Eye (tissue), 1 donor: Measurements from ENCODE around the gene MORC3.
A peak's percentile ranks its signal among the peaks of the same experiment; 100 is the strongest.
"Not testable (repeated sequence)": the region's sequence is repeated elsewhere in the genome, so short reads cannot be mapped to it uniquely, and the experiment has no call there.

Experiments
- DNase-seq: peaks from one replicate; pipeline ENCODE4 v3.0.0-alpha.2; 2015

Gene MORC3

DNA sequence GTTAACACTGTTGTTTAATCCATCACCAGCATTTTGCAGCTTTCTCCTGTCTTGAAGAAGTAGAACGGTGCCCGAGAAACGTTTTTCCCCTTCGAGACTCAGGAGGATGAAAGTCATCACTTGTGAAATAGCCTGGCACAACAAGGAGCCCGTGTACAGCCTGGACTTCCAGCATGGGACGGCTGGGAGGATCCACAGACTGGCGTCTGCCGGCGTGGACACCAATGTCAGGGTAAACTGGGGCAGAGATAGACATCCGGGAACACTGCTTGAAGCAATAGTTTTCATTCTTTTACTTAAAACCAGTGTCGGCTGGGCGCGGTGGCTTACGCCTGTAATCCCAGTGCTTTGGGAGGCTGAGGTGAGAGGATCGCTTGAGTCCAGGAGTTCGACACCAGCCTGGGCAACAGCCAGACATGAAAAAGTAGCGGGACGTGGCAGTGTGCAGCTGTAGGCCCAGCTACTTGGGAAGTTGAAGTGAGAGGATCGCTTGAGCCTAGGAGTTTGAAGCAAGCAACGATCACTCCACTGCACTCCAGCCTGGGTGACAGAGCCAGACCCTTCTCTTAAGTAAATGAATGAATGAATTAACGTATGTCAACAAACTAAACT is 66.1 kb downstream of the MORC3 start:
- no peak for DNase-seq

GRCh38 chr21:36388096-36388495 is 68.1 kb downstream of the MORC3 start:
- no peak for DNase-seq

GRCh38 chr21:36388835-36389234 is 68.8 kb downstream of the MORC3 start:
- DNase-seq = no peak

- not testable (repeated sequence) for DNase-seq
Measured at GRCh38 chr21:36391649-36392048, 71.7 kb downstream of the MORC3 start.

- no peak for DNase-seq
Measured at GRCh38 chr21:36395353-36396111, 75.5 kb downstream of the MORC3 start.

GRCh38 chr21:36396325-36396724 is 76.3 kb downstream of the MORC3 start:
- no peak for DNase-seq

DNA sequence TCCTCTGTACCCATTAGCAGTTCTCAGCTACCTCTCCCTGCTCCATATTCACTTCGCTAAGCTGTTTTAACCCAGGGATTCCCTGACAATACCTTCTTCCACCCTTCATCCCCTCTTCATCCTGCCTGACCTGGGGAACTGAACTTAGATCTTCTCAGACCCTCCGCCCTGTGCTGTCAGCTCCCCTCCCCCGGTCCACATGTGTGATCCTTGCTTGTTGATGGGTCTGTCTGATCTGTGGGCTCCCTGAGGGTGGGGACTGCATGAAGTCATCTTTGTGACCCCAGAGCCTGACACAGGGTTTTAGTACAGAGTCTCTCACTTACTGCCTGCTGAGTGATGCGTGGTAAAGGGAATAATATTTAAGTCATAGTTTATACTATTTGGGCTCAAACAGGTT is 77.0 kb downstream of the MORC3 start:
- DNase-seq = no peak

GRCh38 chr21:36397606-36398005 is 77.6 kb downstream of the MORC3 start:
- no peak for DNase-seq

DNA sequence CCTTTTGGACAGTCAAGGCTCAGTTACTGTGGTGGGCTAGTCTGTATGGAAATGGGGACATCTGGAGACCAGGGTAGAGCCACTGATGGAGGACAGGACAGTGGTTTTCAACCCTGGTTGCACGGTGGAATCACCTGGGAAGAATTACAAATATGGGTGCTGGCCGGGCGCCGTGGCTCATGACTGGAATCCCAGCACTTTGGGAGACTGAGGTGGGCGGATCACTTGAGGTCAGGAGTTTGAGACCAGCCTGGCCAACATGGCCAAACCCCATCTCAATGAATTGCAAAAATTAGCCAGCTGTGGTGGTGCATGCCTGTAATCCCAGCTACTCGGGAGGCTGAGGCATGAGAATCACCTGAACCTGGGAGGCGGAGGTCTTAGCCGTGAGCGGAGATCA is 79.7 kb downstream of the MORC3 start:
- DNase-seq = not testable (repeated sequence)

- DNase-seq = no peak
Measured at GRCh38 chr21:36400719-36401118, 80.7 kb downstream of the MORC3 start.

- DNase-seq = no peak
Measured at GRCh38 chr21:36402339-36402738, 82.3 kb downstream of the MORC3 start.

DNA sequence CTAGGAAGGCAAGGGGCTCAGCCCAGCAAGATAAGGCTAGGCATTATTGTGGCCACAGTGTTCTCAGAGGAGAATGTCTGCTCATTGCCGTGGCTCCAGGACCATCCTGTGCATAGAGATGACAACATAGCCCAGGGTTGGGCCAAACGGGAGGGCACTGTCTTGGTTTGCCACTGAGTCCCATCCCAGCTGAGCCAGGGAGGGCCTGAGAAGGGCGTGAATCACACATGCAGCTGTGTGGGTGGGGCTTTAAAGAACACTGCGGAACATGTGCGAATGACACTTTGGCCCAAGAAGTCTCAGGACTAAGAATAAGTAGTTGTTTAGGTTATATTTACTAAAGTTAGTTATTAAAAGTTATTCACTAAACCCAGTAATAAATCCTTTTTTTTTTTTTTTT is 83.7 kb downstream of the MORC3 start:
- no peak for DNase-seq

DNA sequence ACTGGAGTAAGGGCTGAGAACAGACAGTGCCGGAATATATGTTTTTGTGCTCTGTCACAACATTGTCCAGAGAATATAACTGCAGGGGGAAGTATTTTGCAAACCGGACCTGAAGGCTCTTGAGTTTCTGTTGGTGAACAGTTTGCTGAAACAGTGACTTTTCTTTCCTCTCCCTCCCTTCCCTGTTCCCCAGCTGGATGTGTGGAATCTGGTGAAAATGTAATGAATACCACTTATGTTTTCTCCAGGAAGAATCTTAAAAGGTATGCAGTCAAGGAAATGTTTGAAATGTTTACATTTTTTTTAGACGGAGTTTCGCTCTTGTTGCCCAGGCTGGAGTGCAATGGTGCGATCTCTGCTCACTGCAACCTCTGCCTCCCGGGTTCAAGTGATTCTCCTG is 88.6 kb downstream of the MORC3 start:
- DNase-seq = no peak

DNA sequence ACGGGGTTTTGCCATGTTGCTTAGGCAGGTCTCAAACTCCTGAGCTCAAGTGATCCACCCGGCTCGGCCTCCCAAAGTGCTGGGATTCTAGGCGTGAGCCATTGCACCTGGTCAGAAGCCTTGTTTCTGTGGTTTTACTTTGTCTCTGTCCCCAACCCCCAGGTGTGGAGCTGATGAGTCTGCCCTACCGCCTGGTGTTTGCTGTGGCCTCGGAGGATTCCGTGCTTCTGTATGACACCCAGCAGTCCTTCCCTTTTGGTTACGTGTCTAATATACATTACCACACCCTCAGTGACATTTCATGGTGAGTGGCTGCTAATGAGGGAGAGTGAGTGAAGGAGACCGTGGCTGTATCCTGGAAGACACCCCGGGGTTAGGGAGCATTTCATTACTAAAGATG is 91.3 kb downstream of the MORC3 start:
- DNase-seq = no peak

DNA sequence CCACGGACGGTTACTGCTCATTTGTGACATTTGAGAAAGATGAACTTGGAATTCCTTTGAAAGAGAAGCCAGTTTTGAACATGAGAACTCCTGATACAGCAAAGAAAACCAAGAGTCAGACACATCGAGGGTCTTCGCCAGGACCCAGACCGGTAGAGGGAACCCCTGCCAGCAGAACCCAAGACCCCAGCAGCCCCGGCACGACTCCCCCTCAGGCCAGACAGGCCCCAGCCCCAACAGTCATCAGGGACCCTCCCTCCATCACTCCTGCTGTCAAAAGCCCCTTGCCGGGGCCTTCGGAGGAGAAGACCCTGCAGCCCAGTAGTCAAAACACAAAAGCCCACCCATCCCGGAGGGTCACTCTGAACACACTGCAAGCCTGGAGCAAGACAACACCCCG is 92.9 kb downstream of the MORC3 start:
- no peak for DNase-seq

DNA sequence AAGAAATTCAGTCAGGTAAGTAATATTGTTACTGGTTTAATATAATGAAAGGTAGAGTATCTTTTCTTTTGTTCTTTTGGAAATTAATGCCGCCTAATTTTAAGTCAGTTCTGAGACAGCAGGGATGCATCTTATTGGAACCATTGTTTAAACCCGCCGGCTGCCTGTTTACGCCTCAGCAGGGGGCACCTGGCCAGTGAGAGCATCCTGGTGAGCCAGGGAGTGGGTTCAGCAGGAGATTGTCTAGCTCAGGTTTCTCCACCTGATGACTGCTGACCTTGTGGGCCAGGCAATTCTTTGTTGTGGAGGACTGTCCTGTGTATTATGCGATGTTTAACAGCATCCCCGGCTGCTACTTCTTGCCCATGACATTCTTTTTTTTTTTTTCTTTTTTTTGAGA is 95.4 kb downstream of the MORC3 start:
- DNase-seq = no peak

GRCh38 chr21:36419241-36419640 is 99.2 kb downstream of the MORC3 start:
- no peak for DNase-seq

DNA sequence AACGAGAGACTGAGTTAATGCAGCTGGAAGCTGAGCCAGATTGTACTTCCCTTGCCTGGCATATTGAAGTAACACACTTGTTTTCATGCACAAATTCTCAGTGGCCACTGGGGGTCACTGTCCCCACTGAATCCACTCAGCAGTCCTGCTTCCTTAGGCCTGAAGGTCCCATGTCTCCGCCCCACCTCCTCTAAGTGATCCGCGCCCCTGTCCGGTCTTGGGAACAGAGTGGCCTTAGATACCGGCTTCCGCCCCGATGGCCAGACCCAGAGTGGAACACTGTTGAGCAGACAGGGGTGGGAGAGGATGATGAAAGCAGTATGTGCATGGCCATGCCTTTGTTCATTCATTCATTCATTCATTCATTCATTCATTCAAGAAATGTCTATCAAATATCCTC is 100.0 kb downstream of the MORC3 start:
- peak; percentile 89 for DNase-seq

DNA sequence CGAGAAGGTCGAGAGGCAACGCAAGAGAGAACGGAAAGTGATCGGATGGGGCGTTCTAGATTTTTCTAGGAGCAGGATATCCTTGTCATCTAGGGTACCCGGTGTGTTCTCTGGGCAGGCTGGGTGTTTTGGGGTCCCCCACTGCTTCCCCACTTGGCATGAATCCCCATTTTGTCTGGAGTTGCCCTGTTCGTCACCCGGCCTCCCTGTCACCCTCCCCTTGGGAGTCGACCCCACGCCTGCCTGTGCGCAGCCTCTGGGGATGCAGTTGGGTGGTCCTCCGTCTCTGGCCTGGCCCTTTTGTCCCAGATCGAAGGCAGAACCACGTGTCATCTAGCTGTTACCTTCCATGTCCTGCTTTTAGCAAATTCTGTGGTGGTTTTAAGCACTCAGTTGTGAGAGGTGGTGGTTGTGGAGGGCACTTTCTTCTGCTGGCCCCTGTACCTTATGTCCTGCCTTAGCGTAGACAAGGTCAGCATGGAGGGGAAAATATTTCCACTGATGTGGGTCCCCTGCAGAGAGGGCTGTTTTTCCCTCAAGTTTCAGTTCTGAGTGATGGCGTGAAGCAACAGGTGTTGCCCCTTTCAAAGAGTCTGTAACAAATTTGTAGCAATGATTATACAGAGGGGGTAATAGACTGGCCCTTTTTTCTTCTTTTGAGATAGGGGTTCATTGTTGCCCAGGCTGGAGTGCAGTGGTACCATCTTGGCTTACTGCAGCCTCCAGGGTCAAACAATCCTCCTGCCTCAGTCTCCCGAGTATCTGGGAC is 100.8 kb downstream of the MORC3 start:
- DNase-seq = no peak

GRCh38 chr21:36422279-36423098 is 102.5 kb downstream of the MORC3 start:
- no peak for DNase-seq

GRCh38 chr21:36423771-36424433 is 103.9 kb downstream of the MORC3 start:
- no peak for DNase-seq

GRCh38 chr21:36424592-36424991 is 104.6 kb downstream of the MORC3 start:
- DNase-seq = no peak

DNA sequence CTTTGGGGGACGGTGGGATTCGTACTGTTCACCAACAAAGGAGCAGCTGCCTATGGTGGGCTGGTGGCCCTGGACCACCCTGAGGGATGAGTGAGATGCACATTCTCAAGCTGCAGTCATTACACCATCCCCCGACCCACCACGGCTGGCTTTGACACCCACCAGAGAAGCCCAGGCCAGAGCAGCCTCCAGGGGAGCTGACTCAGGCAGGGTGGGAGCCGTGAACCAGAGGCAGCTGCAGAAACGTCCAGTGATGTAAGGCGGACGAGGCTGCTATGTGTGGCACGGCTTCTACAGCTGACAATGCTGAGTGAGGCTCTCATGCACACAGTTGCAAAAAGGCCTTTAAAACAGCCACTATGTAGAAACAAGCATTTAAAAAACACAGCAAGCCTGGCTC is 105.3 kb downstream of the MORC3 start:
- DNase-seq = no peak
